HFFc6 (cell line): ENCODE data around the gene NAGPA. TPM values are rescaled to one million over a fixed set of nuclear protein-coding genes. Genes with fewer than 3 reads are reported as not detected.
A peak's percentile ranks its signal among the peaks of the same experiment; 100 is the strongest.

Source experiments
- DNase-seq: peaks from one replicate; pipeline ENCODE4 v3.0.0-alpha.2; 2018
- H3K27ac Mint-ChIP-seq: 2 replicates; pipeline ENCODE4 v1.8.0; 2020; ENCODE audit warnings: mild to moderate bottlenecking, mixed read lengths
- H3K27me3 Mint-ChIP-seq: 2 replicates; pipeline ENCODE4 v1.8.0; 2021; ENCODE audit warnings: mild to moderate bottlenecking, moderate library complexity, mixed read lengths; ENCODE audit not compliant: insufficient read depth
- H3K36me3 Mint-ChIP-seq: 2 replicates; pipeline ENCODE4 v1.8.0; 2021; ENCODE audit warnings: low read depth, mixed read lengths
- H3K4me1 Mint-ChIP-seq: 2 replicates; pipeline ENCODE4 v1.8.0; 2020; ENCODE audit warnings: low read depth, mixed read lengths
- H3K4me3 Mint-ChIP-seq: 2 replicates; pipeline ENCODE4 v1.8.0; 2020; ENCODE audit warnings: mild to moderate bottlenecking, moderate library complexity, mixed read lengths
- H3K9me3 Mint-ChIP-seq: 2 replicates; pipeline ENCODE4 v1.8.0; 2020; ENCODE audit warnings: mild to moderate bottlenecking, mixed read lengths
- CTCF ChIP-seq: fragments of 200-600 bp; sonication (generic); IDR thresholded peaks from 2 replicates; pipeline ENCODE4 v1.5.0; 2021; ENCODE audit warnings: antibody characterized with exemption, mild to moderate bottlenecking
- total RNA-seq, 6 experiments: library from RNA; stranded (reverse); fragmentation: NEBNext Ultra II Directional; extraction: Animal tissue kit (Norgen Biotek cat#: 25700); gene quantifications; 2 replicates in 1 of 6; 3 replicates in 5 of 6; pipeline ENCODE4 v1.2.3, GENCODE V29; 2021

NAGPA gene
- total RNA-seq, 6 experiments from 2014 or later = 14.4 to 18.7 (median 16.4) TPM

- TF ChIP-seq CTCF = 0 out of 2 replicates have a peak, but pooled peaks have one; percentile 10
- H3K27me3 Mint-ChIP-seq = peaks cover 27% of the 10 kb centered on the region
- DNase-seq = no peak
- no peak overlapping the region for H3K27ac Mint-ChIP-seq
- no peaks in the 10 kb centered on the region for H3K4me1 Mint-ChIP-seq
- no peaks in the 10 kb centered on the region for H3K36me3 Mint-ChIP-seq
- H3K4me3 Mint-ChIP-seq = no peak overlapping the region
- no peaks in the 10 kb centered on the region for H3K9me3 Mint-ChIP-seq
Measured at GRCh38 chr16:5062790-5063765, 29.3 kb upstream of the NAGPA start.

DNA sequence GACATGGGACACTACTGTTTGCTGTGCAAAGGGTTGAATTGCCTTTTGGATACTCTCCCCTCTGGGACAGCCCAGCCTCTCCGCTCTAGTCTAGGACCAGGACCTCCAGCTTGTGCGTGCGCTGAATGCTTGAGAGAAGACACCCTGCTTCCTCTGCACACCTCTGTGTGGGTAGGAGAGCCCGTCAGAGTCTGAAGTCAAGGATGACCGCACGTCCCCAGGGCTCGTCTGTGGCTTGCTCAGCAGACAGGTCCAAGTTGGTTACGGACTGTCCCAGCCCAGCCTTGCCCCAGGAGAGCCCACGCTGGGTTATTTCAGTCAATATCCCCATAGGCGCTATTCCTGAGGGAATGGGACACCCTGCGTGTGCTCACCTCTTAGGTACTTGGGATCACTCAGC is 28.3 kb upstream of the NAGPA start:
- Mint-ChIP-seq H3K4me3 (no peak overlapping the region), H3K9me3 (no peaks in the 10 kb centered on the region), H3K27ac (no peak overlapping the region), H3K4me1 (no peaks in the 10 kb centered on the region), H3K27me3 (peaks cover 25% of the 10 kb centered on the region), H3K36me3 (no peaks in the 10 kb centered on the region)
- TF ChIP-seq CTCF = no peak
- DNase-seq = no peak

DNA sequence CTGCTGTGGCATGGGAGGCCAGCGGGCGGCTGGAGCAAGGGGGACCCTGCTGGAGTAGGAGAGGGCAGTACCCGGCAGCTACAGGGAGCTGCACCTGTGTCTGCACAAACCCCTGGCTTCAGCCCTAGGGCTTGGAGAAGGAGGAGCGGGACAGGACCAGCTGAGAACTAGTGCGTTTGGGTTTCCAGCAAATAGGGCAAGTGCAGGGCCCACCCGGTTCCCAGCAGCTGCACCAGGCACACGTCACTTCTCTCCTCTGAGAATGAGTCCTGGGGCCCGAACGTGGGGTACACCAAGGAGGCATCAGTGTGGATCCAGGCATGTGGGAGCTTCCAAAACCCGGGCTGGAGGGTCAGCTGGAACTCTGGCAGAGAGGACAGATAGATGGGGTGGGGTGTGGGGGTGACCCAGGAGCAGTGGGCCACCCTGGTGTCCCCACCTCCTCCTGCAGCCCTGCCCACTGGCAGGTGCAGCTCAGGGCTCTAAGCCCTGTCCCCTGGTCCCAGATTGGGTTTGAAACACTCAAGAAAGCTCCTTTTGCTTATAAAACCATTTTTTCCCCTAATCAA is 26.4 kb upstream of the NAGPA start:
- Mint-ChIP-seq H3K4me3 (no peak overlapping the region), H3K4me1 (no peaks in the 10 kb centered on the region), H3K27me3 (peaks cover 19% of the 10 kb centered on the region), H3K9me3 (no peaks in the 10 kb centered on the region), H3K27ac (no peak overlapping the region), H3K36me3 (no peaks in the 10 kb centered on the region)
- DNase-seq = no peak
- no peak for TF ChIP-seq CTCF

GRCh38 chr16:5059386-5060072 is 25.8 kb upstream of the NAGPA start:
- H3K36me3 Mint-ChIP-seq = no peaks in the 10 kb centered on the region
- H3K4me1 Mint-ChIP-seq = no peaks in the 10 kb centered on the region
- no peaks in the 10 kb centered on the region for H3K9me3 Mint-ChIP-seq
- H3K4me3 Mint-ChIP-seq = no peak overlapping the region
- no peak for DNase-seq
- H3K27ac Mint-ChIP-seq = no peak overlapping the region
- peaks cover 20% of the 10 kb centered on the region for H3K27me3 Mint-ChIP-seq
- no peak for TF ChIP-seq CTCF

GRCh38 chr16:5058476-5058875 is 24.7 kb upstream of the NAGPA start:
- Mint-ChIP-seq H3K36me3 (no peaks in the 10 kb centered on the region), H3K27me3 (peaks cover 23% of the 10 kb centered on the region), H3K4me1 (no peaks in the 10 kb centered on the region), H3K27ac (no peak overlapping the region), H3K9me3 (no peaks in the 10 kb centered on the region), H3K4me3 (no peak overlapping the region)
- no peak for DNase-seq
- peak; percentile 54 for TF ChIP-seq CTCF
